ENCODE results near the gene KCMF1.

The KCMF1 gene

GRCh38 chr2:85057226-85057962 lies 86.4 kb downstream of the KCMF1 start:
- no peaks in the 10 kb centered on the region for H3K9me3 ChIP-seq
- H3K4me1 ChIP-seq (ENCODE audit: control insufficient read depth in 1 of 2, insufficient read depth in 1 of 2, low read depth in 1 of 2, low read length in 1 of 2), result peaks cover 5 to 14% of the 10 kb centered on the region in 2 experiments
- H3K27ac ChIP-seq, result no peak overlapping the region
- TF ChIP-seq CTCF (IDR thresholded peaks at IDR 0.05), result no peak
- peaks cover 13% of the 10 kb centered on the region for H3K27me3 ChIP-seq
- no peak overlapping the region for H3K4me3 ChIP-seq (ENCODE audit: low read depth in 1 of 2, low read length in 1 of 2)
- peaks cover 14% of the 10 kb centered on the region for H3K36me3 ChIP-seq

GRCh38 chr2:85061896-85062295 lies 90.9 kb downstream of the KCMF1 start:
- H3K9me3 ChIP-seq, result no peaks in the 10 kb centered on the region
- no peaks in the 10 kb centered on the region for H3K36me3 ChIP-seq
- peaks cover 0 to 7% of the 10 kb centered on the region in 2 experiments for H3K4me1 ChIP-seq (ENCODE audit: control insufficient read depth in 1 of 2, insufficient read depth in 1 of 2, low read depth in 1 of 2, low read length in 1 of 2)
- H3K4me3 ChIP-seq (ENCODE audit: low read depth in 1 of 2, low read length in 1 of 2), result no peak overlapping the region
- peaks cover 25% of the 10 kb centered on the region for H3K27me3 ChIP-seq
- H3K27ac ChIP-seq, result no peak overlapping the region
- TF ChIP-seq CTCF (IDR thresholded peaks at IDR 0.05), result no peak

- TF ChIP-seq CTCF (IDR thresholded peaks at IDR 0.05), result no peak
- Histone ChIP-seq H3K9me3 (no peaks in the 10 kb centered on the region), H3K27ac (no peak overlapping the region), H3K36me3 (no peaks in the 10 kb centered on the region), H3K27me3 (peaks cover 28% of the 10 kb centered on the region), H3K4me3 (ENCODE audit: low read depth in 1 of 2, low read length in 1 of 2) (no peak overlapping the region), H3K4me1 (ENCODE audit: control insufficient read depth in 1 of 2, insufficient read depth in 1 of 2, low read depth in 1 of 2, low read length in 1 of 2) (peaks cover 2 to 3% of the 10 kb centered on the region in 2 experiments)
Observed at GRCh38 chr2:85062565-85062964, 91.6 kb downstream of the KCMF1 start.

- no peaks in the 10 kb centered on the region for H3K9me3 ChIP-seq
- no peaks in the 10 kb centered on the region for H3K36me3 ChIP-seq
- H3K4me3 ChIP-seq (ENCODE audit: low read depth in 1 of 2, low read length in 1 of 2), result no peak overlapping the region
Observed at GRCh38 chr2:85063981-85064599, 93.1 kb downstream of the KCMF1 start.

GRCh38 chr2:85064927-85065577 lies 94.1 kb downstream of the KCMF1 start:
- Histone ChIP-seq H3K4me3 (ENCODE audit: low read depth in 1 of 2, low read length in 1 of 2) (no peak overlapping the region), H3K4me1 (ENCODE audit: control insufficient read depth in 1 of 2, insufficient read depth in 1 of 2, low read depth in 1 of 2, low read length in 1 of 2) (peaks cover 0 to 3% of the 10 kb centered on the region in 2 experiments), H3K27me3 (peaks cover 28% of the 10 kb centered on the region), H3K9me3 (no peaks in the 10 kb centered on the region), H3K36me3 (no peaks in the 10 kb centered on the region), H3K27ac (no peak overlapping the region)
- TF ChIP-seq CTCF (IDR thresholded peaks at IDR 0.05), result no peak

More at GRCh38 chr2:85063981-85064599, 93.1 kb downstream of the KCMF1 start:
- no peak for TF ChIP-seq CTCF (IDR thresholded peaks at IDR 0.05)
- no peak overlapping the region for H3K27ac ChIP-seq
- peaks cover 28% of the 10 kb centered on the region for H3K27me3 ChIP-seq
- H3K4me1 ChIP-seq (ENCODE audit: control insufficient read depth in 1 of 2, insufficient read depth in 1 of 2, low read depth in 1 of 2, low read length in 1 of 2), result peaks cover 0 to 3% of the 10 kb centered on the region in 2 experiments

Measured in neutrophil (primary cell).